ENCODE measurements around the gene ACTL6B.

Gene ACTL6B

DNA sequence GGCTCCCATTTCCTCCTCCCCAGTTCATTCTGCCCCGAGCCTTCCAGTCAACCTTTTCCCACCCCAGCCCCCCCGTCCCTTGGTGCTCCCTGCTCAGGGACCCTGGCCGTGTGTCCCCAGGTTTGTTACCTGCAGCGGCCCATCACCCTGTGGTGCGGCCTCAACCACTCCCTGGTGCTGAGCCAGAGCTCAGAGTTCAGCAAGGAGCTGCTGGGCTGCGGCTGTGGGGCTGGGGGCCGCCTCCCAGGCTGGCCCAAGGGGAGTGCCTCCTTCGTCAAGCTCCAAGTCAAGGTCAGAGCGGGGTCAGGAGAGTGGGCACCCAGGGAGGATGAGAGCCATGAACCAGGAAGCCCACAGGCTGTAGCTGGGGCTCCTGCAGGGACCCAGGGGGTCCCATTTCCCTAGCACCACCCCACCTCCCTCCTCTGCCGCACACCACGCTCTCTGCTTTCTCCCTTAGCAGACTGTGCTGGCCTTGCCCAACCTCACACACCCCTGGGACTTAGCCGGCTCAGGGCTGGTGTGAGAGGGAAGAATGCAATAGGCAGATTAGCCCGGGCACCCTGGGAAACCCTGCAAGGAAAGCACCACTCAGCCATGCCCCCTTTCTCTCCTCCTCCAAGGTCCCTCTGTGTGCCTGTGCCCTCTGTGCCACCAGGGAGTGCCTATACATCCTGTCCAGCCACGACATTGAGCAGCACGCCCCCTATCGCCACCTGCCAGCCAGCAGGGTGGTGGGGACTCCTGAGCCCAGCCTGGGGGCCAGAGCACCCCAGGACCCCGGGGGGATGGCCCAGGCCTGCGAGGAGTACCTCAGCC is 56.1 kb downstream of the ACTL6B start:
- DNase-seq = no peak

DNA sequence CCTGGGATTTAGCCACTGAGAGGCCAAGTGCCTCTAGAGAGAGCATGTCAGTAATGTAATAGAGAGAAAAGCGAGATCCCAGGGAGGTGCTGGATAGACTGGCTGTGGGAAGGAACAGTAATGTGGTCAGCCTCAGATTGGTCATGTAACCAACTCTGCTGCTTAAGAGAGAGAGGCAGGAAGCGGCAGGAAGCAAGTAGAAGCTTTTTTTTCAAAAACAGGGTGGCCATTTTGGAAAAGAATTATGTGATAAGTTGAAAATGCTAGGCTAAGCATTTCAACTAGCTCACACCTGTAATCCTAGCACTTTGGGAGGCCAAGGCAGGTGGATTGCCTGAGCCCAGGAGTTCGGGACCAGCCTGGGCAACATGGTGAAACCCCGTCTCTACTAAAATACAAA is 57.8 kb downstream of the ACTL6B start:
- no peak for DNase-seq

DNA sequence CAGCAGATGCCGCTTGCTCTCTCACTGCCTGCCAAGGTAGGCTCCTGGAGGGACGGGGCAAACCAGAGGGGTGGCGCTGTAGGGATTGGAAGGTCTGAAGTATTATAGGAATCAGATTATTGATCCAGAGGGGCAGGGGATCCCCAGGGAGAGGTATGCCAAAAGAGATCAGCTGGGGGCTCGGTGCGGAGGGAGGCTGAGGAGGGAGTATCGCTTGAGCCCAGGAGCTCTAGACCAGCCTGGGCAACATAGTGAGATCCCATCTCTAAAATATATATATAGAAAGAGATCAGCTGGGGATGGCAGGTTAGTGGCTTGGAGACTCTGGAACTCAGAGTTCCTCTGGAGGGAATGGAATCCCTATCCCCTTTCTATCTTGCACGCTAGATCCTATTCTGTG is 61.1 kb downstream of the ACTL6B start:
- DNase-seq = no peak
